Mesendoderm (in vitro differentiated cells): ENCODE data around the gene SLCO2B1.

Experiments used
- DNase-seq: peaks from one replicate; pipeline ENCODE4 v3.0.0; 2013
- H2AK5ac ChIP-seq: 2 replicates; pipeline ENCODE4 v1.6.1; 2013; ENCODE audit warnings: low read length, inconsistent platforms
- H2BK120ac ChIP-seq: 2 replicates; pipeline ENCODE4 v1.6.1; 2013; ENCODE audit warnings: low read depth, mild to moderate bottlenecking, low read length, moderate library complexity, mixed read lengths
- H2BK15ac ChIP-seq: replicated peaks from 2 replicates; pipeline ENCODE4 v1.6.1; 2013; ENCODE audit warnings: low read depth, mild to moderate bottlenecking, moderate library complexity
- H2BK5ac ChIP-seq: 2 replicates; pipeline ENCODE4 v1.6.1; 2013; ENCODE audit warnings: low read length, inconsistent platforms
- H3K18ac ChIP-seq: 2 replicates; pipeline ENCODE4 v1.6.1; 2013; ENCODE audit warnings: mild to moderate bottlenecking, low read length, mixed read lengths
- H3K23ac ChIP-seq: one replicate; pipeline ENCODE4 v1.6.1; 2013; ENCODE audit warnings: low read length
- H3K27ac ChIP-seq: 2 replicates; pipeline ENCODE4 v1.5.1; 2013; ENCODE audit warnings: low read depth, mild to moderate bottlenecking, inconsistent platforms, low read length, moderate library complexity
- H3K27me3 ChIP-seq: 2 replicates; pipeline ENCODE4 v1.6.1; 2013; ENCODE audit warnings: low read length, control low read depth, mild to moderate bottlenecking, inconsistent platforms; ENCODE audit not compliant: insufficient read depth, poor library complexity
- H3K36me3 ChIP-seq: 2 replicates; pipeline ENCODE4 v1.6.1; 2013; ENCODE audit warnings: low read length, inconsistent platforms; ENCODE audit not compliant: control insufficient read depth, insufficient read depth
- H3K4ac ChIP-seq: one replicate; pipeline ENCODE4 v1.6.1; 2013; ENCODE audit warnings: low read depth, mild to moderate bottlenecking, low read length, moderate library complexity
- H3K4me1 ChIP-seq: 2 replicates; pipeline ENCODE4 v1.6.1; 2013; ENCODE audit warnings: low read depth, low read length, inconsistent platforms; ENCODE audit not compliant: control insufficient read depth
- H3K4me2 ChIP-seq: 2 replicates; pipeline ENCODE4 v1.6.1; 2013; ENCODE audit warnings: low read length
- H3K4me3 ChIP-seq: 2 replicates; pipeline ENCODE4 v1.5.1; 2013; ENCODE audit warnings: mild to moderate bottlenecking, low read length
- H3K56ac ChIP-seq: one replicate; pipeline ENCODE4 v1.6.1; 2013; ENCODE audit warnings: low read length
- H3K79me1 ChIP-seq: 2 replicates; pipeline ENCODE4 v1.6.1; 2013; ENCODE audit warnings: low read length, inconsistent platforms
- H3K79me2 ChIP-seq: 2 replicates; pipeline ENCODE4 v1.6.1; 2013; ENCODE audit warnings: mild to moderate bottlenecking, low read length; ENCODE audit not compliant: control insufficient read depth, insufficient read depth
- H3K9ac ChIP-seq: 2 replicates; pipeline ENCODE4 v1.6.1; 2013; ENCODE audit warnings: low read length, inconsistent platforms
- H4K5ac ChIP-seq: one replicate; pipeline ENCODE4 v1.6.1; 2013; ENCODE audit warnings: low read length
- H4K8ac ChIP-seq: one replicate; pipeline ENCODE4 v1.6.1; 2013; ENCODE audit warnings: low read depth, mild to moderate bottlenecking, control low read depth, low read length, moderate library complexity
- WGBS: extraction: QIAGEN DNeasy Blood & Tissue Kit; methylation state at CpG from one replicate; pipeline ENCODE4 v1.1.7; 2013; ENCODE audit warnings: low lambda C conversion rate, missing lambda C conversion rate; ENCODE audit not compliant: insufficient coverage; ENCODE audit errors: extremely low coverage; 5-methylcytosine and 5-hydroxymethylcytosine counted together

The SLCO2B1 gene

DNA sequence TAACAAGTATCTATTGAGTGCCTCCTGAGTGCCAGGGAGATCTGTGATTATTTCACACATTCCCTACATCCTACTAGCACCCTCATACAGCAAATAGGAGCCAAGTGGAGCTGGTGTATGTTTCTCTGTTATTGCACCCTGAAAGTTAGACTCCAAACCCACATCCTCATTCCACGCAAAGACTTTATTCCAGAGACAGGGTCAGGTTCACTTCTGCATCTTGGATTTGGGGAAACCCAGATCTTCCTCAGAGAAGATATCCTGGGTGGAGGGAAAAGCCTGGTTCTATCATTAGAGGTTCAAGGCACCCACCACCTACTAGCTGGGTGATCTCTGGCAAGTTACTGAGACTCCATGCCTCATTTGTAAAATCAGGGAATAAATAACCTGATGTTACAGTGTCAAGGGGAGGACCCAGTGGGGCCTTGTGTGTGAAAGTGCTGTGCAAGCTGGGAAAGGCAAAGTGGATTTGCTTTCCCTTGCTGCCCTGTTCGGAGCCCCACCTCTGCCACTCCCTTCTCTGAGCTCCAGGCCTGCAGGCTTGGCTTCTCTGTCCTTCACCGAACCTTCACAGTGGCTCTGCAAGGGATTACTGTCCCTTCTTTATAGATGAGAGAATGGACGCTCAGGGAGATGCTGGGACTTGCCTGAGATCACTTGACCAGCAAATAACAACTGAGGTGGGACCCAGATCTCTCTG is 991 bp upstream of the SLCO2B1 start:
- Histone ChIP-seq H4K8ac (no peak overlapping the region), H3K36me3 (no peaks in the 10 kb centered on the region), H3K79me1 (no peaks in the 10 kb centered on the region), H3K23ac (no peak overlapping the region), H3K27me3 (no peaks in the 10 kb centered on the region), H2BK15ac (no peak overlapping the region), H2BK5ac (no peak overlapping the region), H3K4me1 (no peaks in the 10 kb centered on the region), H3K27ac (no peak overlapping the region), H3K79me2 (no peaks in the 10 kb centered on the region), H3K56ac (no peak overlapping the region), H3K4me3 (no peak overlapping the region), H2BK120ac (no peak overlapping the region), H3K4me2 (no peak overlapping the region), H4K5ac (no peak overlapping the region), H3K18ac (no peak overlapping the region), H2AK5ac (no peak overlapping the region), H3K4ac (no peak overlapping the region), H3K9ac (no peak overlapping the region)
- no peak for DNase-seq
- no CpG with 5 or more reads among the region's 4 CpGs for WGBS

DNA sequence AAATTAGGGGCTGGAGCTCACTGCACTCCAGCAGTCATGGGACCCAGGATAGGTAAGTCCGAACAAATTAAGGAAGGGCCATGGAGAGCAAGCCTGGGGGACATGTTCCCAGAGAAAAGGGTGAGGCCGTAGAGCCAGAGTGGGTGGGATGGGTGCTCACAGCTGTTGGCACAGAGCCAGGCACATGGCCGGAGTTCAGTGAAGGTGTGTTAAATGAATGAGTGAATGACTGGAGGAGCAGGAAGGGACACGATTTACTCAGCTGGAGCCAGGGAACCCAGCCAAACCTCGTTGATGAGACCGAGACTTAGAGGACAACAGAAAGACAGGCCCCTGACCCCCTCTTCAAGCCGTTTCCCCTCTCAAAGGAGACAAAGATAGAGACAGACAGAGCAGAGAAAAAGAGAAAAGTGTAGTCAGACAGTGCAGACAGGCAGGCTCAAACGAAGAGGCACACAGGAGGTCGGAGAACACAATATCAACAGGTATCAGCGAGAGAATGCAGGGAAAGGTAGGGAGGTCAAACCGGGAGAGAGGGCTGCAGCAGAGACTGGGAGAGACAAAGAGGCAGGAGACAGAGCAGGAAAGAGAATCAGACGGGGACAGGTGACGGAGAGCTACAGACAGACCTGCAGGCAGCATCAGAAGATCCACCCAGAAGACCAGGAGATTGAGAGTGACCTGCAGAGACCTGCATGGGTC is 590 bp downstream of the SLCO2B1 start:
- Histone ChIP-seq H3K27me3 (no peaks in the 10 kb centered on the region), H3K79me2 (no peaks in the 10 kb centered on the region), H3K18ac (no peak overlapping the region), H2BK5ac (no peak overlapping the region), H2BK15ac (no peak overlapping the region), H3K23ac (no peak overlapping the region), H3K56ac (no peak overlapping the region), H4K5ac (no peak overlapping the region), H4K8ac (no peak overlapping the region), H3K4me1 (no peaks in the 10 kb centered on the region), H3K4ac (no peak overlapping the region), H3K79me1 (no peaks in the 10 kb centered on the region), H3K9ac (no peak overlapping the region), H3K27ac (no peak overlapping the region), H3K4me3 (no peak overlapping the region), H2BK120ac (no peak overlapping the region), H2AK5ac (no peak overlapping the region), H3K36me3 (no peaks in the 10 kb centered on the region), H3K4me2 (no peak overlapping the region)
- WGBS, result no CpG with 5 or more reads among the region's 13 CpGs
- no peak for DNase-seq

- Histone ChIP-seq H3K79me1 (no peaks in the 10 kb centered on the region), H2AK5ac (no peak overlapping the region), H3K18ac (no peak overlapping the region), H3K4me2 (no peak overlapping the region), H4K5ac (no peak overlapping the region), H3K56ac (no peak overlapping the region), H3K79me2 (no peaks in the 10 kb centered on the region), H3K4me1 (no peaks in the 10 kb centered on the region), H2BK5ac (no peak overlapping the region), H3K27ac (no peak overlapping the region), H2BK120ac (no peak overlapping the region), H2BK15ac (no peak overlapping the region), H4K8ac (no peak overlapping the region), H3K9ac (no peak overlapping the region), H3K23ac (no peak overlapping the region), H3K4ac (no peak overlapping the region), H3K27me3 (no peaks in the 10 kb centered on the region), H3K4me3 (no peak overlapping the region), H3K36me3 (no peaks in the 10 kb centered on the region)
- no CpG with 5 or more reads among the region's 6 CpGs for WGBS
- no peak for DNase-seq
Observed at GRCh38 chr11:75152090-75152489, 1.2 kb downstream of the SLCO2B1 start.

DNA sequence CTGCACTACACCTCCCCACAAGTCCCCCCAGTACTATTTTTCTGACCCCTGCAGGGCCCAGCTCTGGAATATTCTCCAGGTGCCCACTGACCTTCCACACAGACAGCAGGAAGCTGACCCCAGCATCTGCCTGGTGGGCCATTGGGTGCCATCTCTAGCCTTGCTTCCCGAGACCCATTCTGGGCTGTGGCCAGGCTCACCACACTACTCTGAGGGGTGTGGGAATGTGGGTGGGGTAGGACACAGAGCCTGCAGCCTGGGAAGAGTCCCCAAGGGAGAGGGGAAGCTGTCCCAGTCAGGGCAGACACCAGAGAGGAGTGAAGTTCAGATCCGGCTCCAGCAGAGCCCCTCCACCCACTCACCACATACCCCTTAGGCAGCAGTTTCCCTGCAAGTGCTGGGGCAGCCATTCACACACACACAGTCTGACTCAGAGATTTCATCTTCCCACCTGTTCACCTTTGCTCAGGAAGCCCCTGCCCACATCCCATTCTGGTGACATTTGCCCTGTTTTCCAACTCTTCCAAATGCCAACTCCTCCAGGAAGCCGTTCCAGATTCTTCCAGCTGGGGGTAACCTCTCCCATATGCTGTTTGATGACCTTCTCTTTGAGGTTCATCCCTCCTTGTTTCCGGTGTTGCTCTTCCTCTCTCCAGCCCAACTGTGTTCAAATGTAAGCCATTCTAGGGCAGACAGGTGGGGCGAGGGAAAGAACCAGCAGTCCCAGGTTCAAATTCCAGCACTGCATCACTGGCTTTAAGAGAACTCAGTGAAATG is 1.9 kb downstream of the SLCO2B1 start:
- no peak overlapping the region for H3K27ac ChIP-seq

GRCh38 chr11:75154646-75155569 is 4.0 kb downstream of the SLCO2B1 start:
- no peak overlapping the region for H2BK15ac ChIP-seq
- peak overlapping the region; percentile 42 for H3K27ac ChIP-seq
- no peaks in the 10 kb centered on the region for H3K79me1 ChIP-seq
- no peak overlapping the region for H3K4me2 ChIP-seq
- no peak overlapping the region for H3K4ac ChIP-seq
- peak; percentile 16 for DNase-seq
- H3K4me1 ChIP-seq, result no peaks in the 10 kb centered on the region
- H3K9ac ChIP-seq, result no peak overlapping the region
- peak overlapping the region; percentile 15 for H3K56ac ChIP-seq
- H3K36me3 ChIP-seq, result no peaks in the 10 kb centered on the region
- H3K4me3 ChIP-seq, result no peak overlapping the region
- WGBS, result no CpG with 5 or more reads among the region's 9 CpGs
- no peak overlapping the region for H2AK5ac ChIP-seq
- H3K79me2 ChIP-seq, result no peaks in the 10 kb centered on the region
- peak overlapping the region; percentile 48 for H3K23ac ChIP-seq
- H2BK5ac ChIP-seq, result no peak overlapping the region
- H3K18ac ChIP-seq, result no peak overlapping the region
- H3K27me3 ChIP-seq, result no peaks in the 10 kb centered on the region
- H2BK120ac ChIP-seq, result no peak overlapping the region
- H4K5ac ChIP-seq, result no peak overlapping the region
- no peak overlapping the region for H4K8ac ChIP-seq

More for the DNA sequence above, 1.9 kb downstream of the SLCO2B1 start:
- no peaks in the 10 kb centered on the region for H3K79me1 ChIP-seq
- no peak overlapping the region for H3K18ac ChIP-seq
- no peak overlapping the region for H3K4me2 ChIP-seq
- no peak overlapping the region for H3K4ac ChIP-seq
- H3K36me3 ChIP-seq, result no peaks in the 10 kb centered on the region
- H3K27me3 ChIP-seq, result no peaks in the 10 kb centered on the region
- no peak for DNase-seq
- no peak overlapping the region for H2AK5ac ChIP-seq
- WGBS, result no CpG with 5 or more reads among the region's 5 CpGs
- no peak overlapping the region for H4K8ac ChIP-seq
- no peak overlapping the region for H2BK5ac ChIP-seq
- no peaks in the 10 kb centered on the region for H3K4me1 ChIP-seq
- H2BK120ac ChIP-seq, result no peak overlapping the region
- H3K79me2 ChIP-seq, result no peaks in the 10 kb centered on the region
- no peak overlapping the region for H3K56ac ChIP-seq
- no peak overlapping the region for H3K9ac ChIP-seq
- H3K23ac ChIP-seq, result no peak overlapping the region
- H2BK15ac ChIP-seq, result no peak overlapping the region
- no peak overlapping the region for H4K5ac ChIP-seq
- H3K4me3 ChIP-seq, result no peak overlapping the region
